ENCODE measurements around the gene PROCR. TPM values are rescaled to one million over a fixed set of nuclear protein-coding genes. Genes with fewer than 3 reads are reported as not detected.
"Not testable (repeated sequence)": the region's sequence is repeated elsewhere in the genome, so short reads cannot be mapped to it uniquely, and the experiment has no call there.

PROCR gene
- total RNA-seq, result 0.41 and 0.45 TPM in 2 replicates

GRCh38 chr20:35171753-35172433 is at the start of gene PROCR:
TSS of gene PROCR (plus strand) at chr20:35172072. CDS start at chr20:35172155, 83 bp downstream.
- intact Hi-C loops (cut with micrococcal nuclease), result no loop called here

GRCh38 chr20:35122756-35123405 is 49.0 kb upstream of the PROCR start:
- intact Hi-C loops (cut with micrococcal nuclease), result no loop called here

GRCh38 chr20:35125753-35126152 is 46.1 kb upstream of the PROCR start:
- intact Hi-C loops (cut with micrococcal nuclease), result no loop called here

GRCh38 chr20:35129647-35130069 is 42.2 kb upstream of the PROCR start:
- intact Hi-C loops (cut with micrococcal nuclease), result no loop called here

GRCh38 chr20:35131934-35132333 is 39.9 kb upstream of the PROCR start:
- intact Hi-C loops (cut with micrococcal nuclease), result no loop called here

GRCh38 chr20:35133031-35133430 is 38.8 kb upstream of the PROCR start:
- intact Hi-C loops (cut with micrococcal nuclease), result no loop called here

GRCh38 chr20:35133735-35134134 is 38.1 kb upstream of the PROCR start:
- intact Hi-C loops (cut with micrococcal nuclease), result no loop called here

GRCh38 chr20:35134472-35134871 is 37.4 kb upstream of the PROCR start:
- intact Hi-C loops (cut with micrococcal nuclease), result no loop called here

- intact Hi-C loops (cut with micrococcal nuclease), result no loop called here
These were observed 37.0 kb upstream of the PROCR start for GRCh38 chr20:35134880-35135279.

- intact Hi-C loops (cut with micrococcal nuclease), result no loop called here
These were observed 35.8 kb upstream of the PROCR start for GRCh38 chr20:35135867-35136586.

- intact Hi-C loops (cut with micrococcal nuclease), result loop anchor here (1.0 kb wide), 3 partner anchors 48 to 303 kb away; no protein-coding TSS in a partner anchor
These were observed 27.2 kb upstream of the PROCR start for GRCh38 chr20:35144694-35145093.

GRCh38 chr20:35145141-35145564 is 26.7 kb upstream of the PROCR start:
- intact Hi-C loops (cut with micrococcal nuclease), result loop anchor here (1.0 kb wide), 3 partner anchors 49 to 302 kb away; no protein-coding TSS in a partner anchor

- intact Hi-C loops (cut with micrococcal nuclease), result loop anchor here (2.0 kb wide), 3 partner anchors 54 to 272 kb away; partner anchors contain the start of gene TRPC4AP
These were observed 25.5 kb upstream of the PROCR start for GRCh38 chr20:35146299-35146919.

- intact Hi-C loops (cut with micrococcal nuclease), result loop anchor here (2.0 kb wide), 3 partner anchors 54 to 272 kb away; partner anchors contain the start of gene TRPC4AP
These were observed 24.8 kb upstream of the PROCR start, which contains the start of gene EDEM2 for GRCh38 chr20:35146920-35147574. TSS of gene EDEM2 (minus strand) at chr20:35147336. CDS start at chr20:35147258, 78 bp downstream.

- intact Hi-C loops (cut with micrococcal nuclease), result loop anchor here (2.0 kb wide), 3 partner anchors 55 to 273 kb away; partner anchors contain the start of gene TRPC4AP
These were observed 24.2 kb upstream of the PROCR start for GRCh38 chr20:35147575-35148071.

- intact Hi-C loops (cut with micrococcal nuclease), result no loop called here
These were observed 20.9 kb upstream of the PROCR start for GRCh38 chr20:35150846-35151579.

- intact Hi-C loops (cut with micrococcal nuclease), result no loop called here
These were observed 20.1 kb upstream of the PROCR start for GRCh38 chr20:35151736-35152135.

- intact Hi-C loops (cut with micrococcal nuclease), result no loop called here
These were observed 15.9 kb upstream of the PROCR start for GRCh38 chr20:35155936-35156335.

- intact Hi-C loops (cut with micrococcal nuclease), result no loop called here
These were observed 14.9 kb upstream of the PROCR start for GRCh38 chr20:35156978-35157377.

- intact Hi-C loops (cut with micrococcal nuclease), result not testable (repeated sequence)
These were observed 11.5 kb upstream of the PROCR start for GRCh38 chr20:35160341-35160740.
